Measurements from ENCODE around the gene NHLRC3. TPM values are rescaled to one million over a fixed set of nuclear protein-coding genes. Genes with fewer than 3 reads are reported as not detected.

NHLRC3 gene
- total RNA-seq, 1 experiment from 2014 or later: 12.3 TPM

- Histone ChIP-seq H3K9me3 (ENCODE audit: low read depth, low read length, poor library complexity, severe bottlenecking) (no peaks in the 10 kb centered on the region), H3K4me1 (ENCODE audit: insufficient read depth, low read length, poor library complexity, severe bottlenecking) (peaks cover 3% of the 10 kb centered on the region), H3K36me3 (ENCODE audit: insufficient read depth, low read length, poor library complexity, severe bottlenecking) (peaks cover 47% of the 10 kb centered on the region), H3K27me3 (replicated peaks; ENCODE audit: insufficient read depth, low read depth, low read length, poor library complexity) (no peaks in the 10 kb centered on the region), H3K4me3 (ENCODE audit: low read depth, low read length, poor library complexity, severe bottlenecking) (no peak overlapping the region), H3K27ac (ENCODE audit: low read depth, low read length, poor library complexity, severe bottlenecking) (no peak overlapping the region)
- intact Hi-C loops (cut with micrococcal nuclease; ENCODE audit: unreplicated experiment): no loop called here
- no peak for DNase-seq (ENCODE audit: low spot score)
- TF ChIP-seq CTCF (conservative IDR thresholded peaks at IDR 0.05; ENCODE audit: low read depth, low read length): no peak
- no peak for TF ChIP-seq EZH2 (IDR thresholded peaks at IDR 0.05; ENCODE audit: borderline replicate concordance, low read depth, low read length, poor library complexity, severe bottlenecking)
- POLR2A ChIA-PET (ENCODE audit: low non-redundant PET): no interaction called here
- BruUV-seq (replicated peaks): no TSS peak
- CTCF ChIA-PET: no interaction called here
These were observed 14.9 kb upstream of the NHLRC3 start for GRCh38 chr13:39023316-39023715.

GRCh38 chr13:39023761-39024160 lies 14.5 kb upstream of the NHLRC3 start:
- no peaks in the 10 kb centered on the region for H3K9me3 ChIP-seq (ENCODE audit: low read depth, low read length, poor library complexity, severe bottlenecking)
- H3K4me1 ChIP-seq (ENCODE audit: insufficient read depth, low read length, poor library complexity, severe bottlenecking): peaks cover 3% of the 10 kb centered on the region
- BruUV-seq (replicated peaks): no TSS peak
- H3K27ac ChIP-seq (ENCODE audit: low read depth, low read length, poor library complexity, severe bottlenecking): no peak overlapping the region
- DNase-seq (ENCODE audit: low spot score): no peak
- intact Hi-C loops (cut with micrococcal nuclease; ENCODE audit: unreplicated experiment): no loop called here
- H3K36me3 ChIP-seq (ENCODE audit: insufficient read depth, low read length, poor library complexity, severe bottlenecking): peaks cover 51% of the 10 kb centered on the region
- H3K4me3 ChIP-seq (ENCODE audit: low read depth, low read length, poor library complexity, severe bottlenecking): no peak overlapping the region
- no peaks in the 10 kb centered on the region for H3K27me3 ChIP-seq (replicated peaks; ENCODE audit: insufficient read depth, low read depth, low read length, poor library complexity)
- ChIA-PET CTCF (no interaction called here), POLR2A (ENCODE audit: low non-redundant PET) (no interaction called here)
- TF ChIP-seq EZH2 (IDR thresholded peaks at IDR 0.05; ENCODE audit: borderline replicate concordance, low read depth, low read length, poor library complexity, severe bottlenecking) (no peak), CTCF (conservative IDR thresholded peaks at IDR 0.05; ENCODE audit: low read depth, low read length) (no peak)

GRCh38 chr13:39025433-39025839 lies 12.8 kb upstream of the NHLRC3 start:
- Histone ChIP-seq H3K4me3 (ENCODE audit: low read depth, low read length, poor library complexity, severe bottlenecking) (no peak overlapping the region), H3K36me3 (ENCODE audit: insufficient read depth, low read length, poor library complexity, severe bottlenecking) (peaks cover 53% of the 10 kb centered on the region), H3K9me3 (ENCODE audit: low read depth, low read length, poor library complexity, severe bottlenecking) (no peaks in the 10 kb centered on the region), H3K4me1 (ENCODE audit: insufficient read depth, low read length, poor library complexity, severe bottlenecking) (peaks cover 3% of the 10 kb centered on the region), H3K27ac (ENCODE audit: low read depth, low read length, poor library complexity, severe bottlenecking) (no peak overlapping the region), H3K27me3 (replicated peaks; ENCODE audit: insufficient read depth, low read depth, low read length, poor library complexity) (no peaks in the 10 kb centered on the region)
- ChIA-PET POLR2A (ENCODE audit: low non-redundant PET) (no interaction called here), CTCF (no interaction called here)
- no peak for DNase-seq (ENCODE audit: low spot score)
- BruUV-seq (replicated peaks): no TSS peak
- intact Hi-C loops (cut with micrococcal nuclease; ENCODE audit: unreplicated experiment): no loop called here
- no peak for TF ChIP-seq EZH2 (IDR thresholded peaks at IDR 0.05; ENCODE audit: borderline replicate concordance, low read depth, low read length, poor library complexity, severe bottlenecking)
- TF ChIP-seq CTCF (conservative IDR thresholded peaks at IDR 0.05; ENCODE audit: low read depth, low read length): no peak

All from A673 (cell line).